ENCODE data around the gene PRDM2.
A peak's percentile ranks its signal among the peaks of the same experiment; 100 is the strongest.
"Not testable (repeated sequence)": the region's sequence is repeated elsewhere in the genome, so short reads cannot be mapped to it uniquely, and the experiment has no call there.

The PRDM2 gene

GRCh38 chr1:13701271-13701640, 1.3 kb downstream of the PRDM2 start:
- DNase-seq: peak in 1 of 3 donors; percentile 19

- DNase-seq: no peak
Measured at GRCh38 chr1:13702425-13703127, 2.6 kb downstream of the PRDM2 start.

GRCh38 chr1:13703128-13703513, 3.1 kb downstream of the PRDM2 start:
- no peak for DNase-seq

GRCh38 chr1:13703558-13704490, 3.8 kb downstream of the PRDM2 start:
- DNase-seq: no peak

- no peak for DNase-seq
Measured at GRCh38 chr1:13706046-13706445, 6.1 kb downstream of the PRDM2 start.

- DNase-seq: no peak
Measured at GRCh38 chr1:13707164-13707563, 7.2 kb downstream of the PRDM2 start.

- no peak for DNase-seq
Measured at GRCh38 chr1:13708380-13708982, 8.5 kb downstream of the PRDM2 start.

GRCh38 chr1:13710086-13710485, 10.1 kb downstream of the PRDM2 start:
- no peak for DNase-seq

GRCh38 chr1:13714851-13715250, 14.9 kb downstream of the PRDM2 start:
- peak in 2 of 3 donors; percentile 31 to 32 for DNase-seq

GRCh38 chr1:13715616-13716287, 15.8 kb downstream of the PRDM2 start:
- DNase-seq: not testable (repeated sequence)

GRCh38 chr1:13722808-13723360, 22.9 kb downstream of the PRDM2 start:
- no peak for DNase-seq

- DNase-seq: peak; percentile 77 to 87 (median 80)
Measured at GRCh38 chr1:13723810-13724209, 23.8 kb downstream of the PRDM2 start.

- peak; percentile 35 for DNase-seq
Measured at GRCh38 chr1:13725714-13726175, 25.8 kb downstream of the PRDM2 start.

GRCh38 chr1:13728091-13728715, 28.2 kb downstream of the PRDM2 start:
- no peak for DNase-seq

- DNase-seq: no peak
Measured at GRCh38 chr1:13730291-13730690, 30.3 kb downstream of the PRDM2 start.

- DNase-seq: peak; percentile 35 to 42 (median 36)
Measured at GRCh38 chr1:13730751-13731482, 30.9 kb downstream of the PRDM2 start.

- no peak for DNase-seq
Measured at GRCh38 chr1:13731897-13732296, 31.9 kb downstream of the PRDM2 start.

- DNase-seq: peak; percentile 31 to 43 (median 36)
Measured at GRCh38 chr1:13732971-13733667, 33.1 kb downstream of the PRDM2 start.

- DNase-seq: no peak
Measured at GRCh38 chr1:13733711-13734110, 33.7 kb downstream of the PRDM2 start.

GRCh38 chr1:13735168-13735930, 35.4 kb downstream of the PRDM2 start:
- no peak for DNase-seq

All from suppressor macrophage treated with lipopolysaccharide for 1 hour (primary cell).